GM18517 (cell line): ENCODE measurements around the gene KCNQ1.

Source experiments
- ATAC-seq: cut with Tn5 transposase; IDR thresholded peaks from one replicate; pipeline ENCODE4 v1.9.1; 2021; ENCODE audit warnings: mild to moderate bottlenecking, moderate library complexity; ENCODE audit not compliant: unreplicated experiment

Gene KCNQ1

DNA sequence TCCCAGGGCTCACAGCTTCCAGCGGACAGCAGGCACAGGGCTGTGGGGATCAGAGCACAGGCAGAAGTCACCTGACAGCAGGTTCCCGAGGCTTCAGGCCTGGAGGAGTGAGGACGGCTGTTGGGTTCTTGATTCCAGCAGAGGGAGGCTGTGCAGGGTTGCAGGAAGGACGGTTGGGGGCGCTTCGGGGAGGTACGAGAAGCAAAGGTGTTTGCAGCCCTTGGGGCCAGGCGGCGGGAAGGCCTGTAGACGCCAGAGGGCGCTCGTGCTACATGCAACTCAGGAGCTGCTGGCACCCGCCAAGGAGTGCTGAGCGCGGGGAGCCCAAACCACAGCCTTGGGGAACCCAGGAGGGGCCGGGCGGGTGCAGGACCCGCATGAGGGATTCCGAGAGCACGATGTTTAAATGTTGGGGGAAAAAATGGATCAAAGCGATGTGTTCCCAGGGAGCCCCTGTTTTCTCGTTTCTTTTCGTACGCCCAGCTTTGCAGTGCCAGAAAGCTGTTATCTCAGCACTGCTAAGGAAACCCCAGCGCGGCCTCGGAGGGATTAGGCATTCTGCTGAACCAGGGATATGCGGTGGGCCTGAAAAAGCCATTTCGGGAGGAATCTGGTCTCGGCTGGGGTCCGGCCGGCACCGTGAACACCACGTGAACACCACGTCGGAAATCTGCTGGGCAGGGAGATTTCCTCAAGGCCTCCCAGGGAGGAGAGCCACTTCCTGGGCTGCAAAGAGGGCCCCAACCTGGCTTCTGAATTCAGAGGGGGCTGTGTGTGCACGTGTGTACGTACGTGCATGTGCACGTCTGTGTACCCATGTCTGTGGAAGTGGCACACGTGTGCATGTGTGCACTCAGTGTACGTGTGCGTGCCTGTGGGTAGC lies 88.1 kb downstream of the KCNQ1 start:
- peak; percentile 61 for ATAC-seq

DNA sequence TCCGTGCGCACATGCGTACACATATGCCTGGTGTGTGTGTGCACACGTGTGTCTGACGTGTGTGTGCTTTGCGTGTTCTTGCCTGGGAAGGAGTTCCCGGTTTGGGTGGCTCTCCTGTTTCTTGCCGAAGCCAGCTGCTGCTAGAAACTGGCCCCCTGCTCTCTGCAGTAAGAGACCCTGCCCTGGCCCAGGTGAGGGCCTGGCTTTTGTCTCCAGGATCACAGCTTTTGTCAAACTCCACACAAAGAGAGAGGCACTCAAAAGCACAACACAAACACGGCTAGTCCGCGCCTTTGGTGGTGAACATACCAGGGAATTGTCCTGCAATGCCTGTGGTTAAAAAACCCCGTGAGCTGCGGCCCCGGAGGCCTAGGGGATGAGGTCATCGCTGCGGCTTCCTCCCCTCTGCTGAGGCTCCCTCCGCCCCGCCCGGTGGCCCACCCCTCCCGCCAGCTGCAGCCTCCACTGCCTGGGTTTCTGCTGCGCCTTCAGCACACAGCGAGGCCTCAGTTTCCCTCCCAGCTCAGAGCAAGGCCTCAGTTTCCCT lies 88.9 kb downstream of the KCNQ1 start:
- ATAC-seq = no peak

DNA sequence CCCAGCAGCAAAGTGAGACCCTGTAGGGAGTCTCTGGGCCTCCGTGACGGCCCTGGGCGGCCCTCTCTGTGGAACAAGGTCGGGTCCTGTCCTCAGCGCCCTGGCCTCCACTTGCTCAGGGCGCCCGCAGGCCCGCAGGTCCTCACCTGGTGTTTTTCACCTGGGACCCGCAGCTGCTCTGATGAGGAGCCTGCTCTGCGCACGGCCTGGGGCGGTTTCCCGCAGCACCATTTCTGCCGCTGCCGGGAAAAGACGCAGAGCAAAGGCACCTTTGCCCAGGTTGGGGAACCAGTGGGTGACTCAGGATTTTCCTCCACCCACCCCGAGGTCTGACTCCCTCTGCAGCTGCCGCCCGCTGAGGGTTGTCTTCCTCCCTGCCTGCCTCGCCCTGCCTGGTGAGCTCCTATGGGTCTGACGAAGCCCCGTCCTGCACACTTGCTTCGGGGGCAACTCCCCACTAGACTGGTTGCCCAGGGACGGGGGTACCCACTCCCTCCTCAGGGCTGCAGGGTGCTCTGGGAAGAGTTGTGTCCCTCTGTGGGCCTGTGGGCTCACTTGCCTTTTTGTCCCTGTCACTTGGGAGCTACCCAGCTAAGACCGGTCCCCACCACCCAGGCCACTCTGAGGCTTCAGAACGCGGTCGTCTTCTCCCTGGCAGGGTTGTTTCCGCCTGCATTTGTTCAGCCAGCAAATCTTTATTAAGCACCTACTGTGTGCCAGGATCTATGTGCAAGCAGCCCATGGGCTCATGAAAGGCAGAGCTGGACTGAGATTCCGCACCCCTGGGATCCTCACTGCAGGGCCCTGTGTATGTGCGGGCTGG lies 89.5 kb downstream of the KCNQ1 start:
- no peak for ATAC-seq

DNA sequence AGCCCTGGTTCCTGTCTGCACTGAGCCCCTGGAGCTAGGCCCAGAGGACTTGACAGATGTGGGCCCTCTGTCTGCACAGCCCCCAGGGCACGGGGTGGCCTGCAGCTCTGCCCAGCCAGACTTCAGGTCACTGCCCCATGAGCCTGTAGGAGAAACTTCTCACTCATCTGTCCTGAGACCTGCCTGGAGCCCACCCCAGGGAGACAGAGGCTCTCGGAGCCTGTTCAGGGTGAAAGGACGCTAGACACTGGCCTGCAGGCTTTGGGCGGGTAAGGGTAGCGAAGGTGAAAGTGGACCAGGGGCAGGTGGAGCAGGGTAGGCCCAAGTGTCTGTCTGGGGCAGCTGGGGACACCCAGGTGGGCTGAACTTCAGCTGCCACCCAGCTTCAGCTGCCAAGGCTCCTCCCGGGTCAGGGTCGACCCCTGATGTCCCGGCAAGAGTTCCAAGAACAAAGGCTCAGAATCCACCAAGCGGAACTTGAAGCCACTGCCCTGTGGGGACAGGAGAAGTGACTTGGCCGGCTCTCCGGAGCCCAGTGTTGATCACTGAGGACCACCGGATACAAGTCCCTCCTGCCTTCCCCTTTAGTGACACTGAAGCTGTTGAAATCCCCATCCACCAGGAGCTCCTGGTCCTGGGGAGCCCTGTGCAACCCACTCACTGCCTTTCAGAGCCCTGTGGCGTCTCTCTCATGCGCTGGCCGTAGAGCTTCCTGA lies 90.3 kb downstream of the KCNQ1 start:
- no peak for ATAC-seq

DNA sequence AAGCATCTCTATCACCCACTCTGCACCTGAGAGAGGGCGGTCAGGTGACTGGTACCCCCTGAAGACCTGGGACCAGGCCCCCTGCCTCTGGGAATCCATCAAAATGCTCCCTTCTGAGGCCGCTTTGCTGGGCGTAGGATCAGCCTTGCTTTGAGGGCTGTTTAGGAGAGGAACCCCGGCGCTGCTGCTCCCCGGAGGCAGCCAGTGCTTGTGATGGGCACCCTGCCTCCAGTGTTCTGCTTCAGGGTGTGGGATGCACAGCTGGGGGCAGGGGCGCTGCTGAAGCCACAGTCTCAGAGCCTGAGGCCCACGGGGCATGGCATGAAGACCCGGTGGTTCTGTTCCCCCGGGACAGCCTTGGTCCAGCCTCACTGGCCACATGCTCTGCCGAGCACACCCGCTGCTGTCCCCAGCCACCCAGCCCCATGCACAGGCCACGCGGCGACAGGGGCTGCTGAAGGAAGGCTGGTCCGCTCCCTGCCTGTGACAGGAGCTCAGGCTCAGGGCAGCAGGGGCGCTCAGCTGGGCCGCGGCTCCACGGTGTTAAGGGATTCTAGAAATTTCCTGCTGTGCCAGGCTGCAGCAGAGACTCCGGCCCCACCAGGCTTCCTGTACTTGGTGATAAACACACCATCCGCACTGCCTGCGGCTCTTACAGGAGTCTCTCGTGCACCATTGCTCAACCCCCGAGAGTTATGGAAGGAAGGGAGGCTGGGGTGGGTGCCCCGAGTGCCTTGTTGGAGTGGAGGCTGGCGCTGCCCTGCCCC lies 91.0 kb downstream of the KCNQ1 start:
- ATAC-seq = no peak

DNA sequence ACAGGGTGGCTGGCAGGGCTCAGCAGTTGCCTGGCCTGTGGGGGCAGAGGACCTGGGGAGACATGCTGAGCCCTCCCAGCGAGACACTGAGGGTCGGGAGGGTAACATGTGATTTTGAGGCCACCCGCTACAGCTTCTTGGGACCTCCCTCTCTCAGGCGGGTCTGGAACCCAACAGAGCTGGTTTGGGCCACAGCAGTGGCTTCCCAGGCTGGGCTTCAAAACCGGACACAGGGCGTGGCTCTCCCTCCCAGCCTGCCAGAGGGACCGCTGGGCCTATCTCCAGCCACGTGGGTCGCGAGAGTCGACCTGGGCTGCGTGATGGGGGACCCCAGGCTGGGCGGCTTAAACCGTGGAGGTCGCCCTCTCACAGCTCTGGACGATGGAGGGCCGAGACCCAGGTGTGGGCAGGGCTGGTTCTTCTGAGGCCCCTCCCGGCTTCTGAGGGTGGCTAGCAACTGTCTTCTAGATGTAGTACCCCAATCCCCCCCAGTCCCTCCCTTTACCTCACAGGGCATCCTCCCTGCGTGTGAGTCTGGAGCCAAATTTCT lies 91.7 kb downstream of the KCNQ1 start:
- ATAC-seq = no peak

DNA sequence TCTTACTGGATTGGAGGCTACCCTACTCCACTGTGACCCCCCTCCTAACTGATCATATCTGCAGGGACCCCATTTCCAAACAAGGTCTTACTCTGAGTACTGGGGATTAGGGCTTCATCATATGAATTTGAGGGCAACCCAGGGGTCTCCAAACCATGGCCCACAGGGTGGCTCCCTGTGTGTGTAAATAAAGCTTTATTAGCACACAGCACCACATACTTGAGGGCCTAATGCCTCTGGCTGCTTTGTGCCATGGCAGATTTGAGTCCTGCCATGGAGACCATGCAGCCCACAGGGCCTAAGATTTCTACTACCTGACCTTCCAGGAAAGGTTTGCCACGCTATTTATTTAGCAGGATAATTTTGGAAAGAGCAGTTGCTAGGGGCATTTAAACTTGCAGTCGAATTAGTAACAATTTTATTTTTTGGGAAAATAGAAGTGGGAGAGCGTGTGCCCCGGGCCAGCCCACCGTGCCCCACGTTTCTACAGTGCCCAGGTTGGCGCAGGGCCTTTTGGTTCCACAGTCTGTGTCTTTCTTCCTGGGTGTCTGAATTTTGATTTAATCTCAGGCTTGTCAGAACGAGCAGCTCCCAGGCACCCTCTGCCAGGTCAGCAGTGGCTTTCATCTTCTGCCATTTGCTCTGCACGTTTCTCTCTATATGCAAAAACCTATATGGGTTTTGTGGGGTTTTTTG lies 92.3 kb downstream of the KCNQ1 start:
- no peak for ATAC-seq

DNA sequence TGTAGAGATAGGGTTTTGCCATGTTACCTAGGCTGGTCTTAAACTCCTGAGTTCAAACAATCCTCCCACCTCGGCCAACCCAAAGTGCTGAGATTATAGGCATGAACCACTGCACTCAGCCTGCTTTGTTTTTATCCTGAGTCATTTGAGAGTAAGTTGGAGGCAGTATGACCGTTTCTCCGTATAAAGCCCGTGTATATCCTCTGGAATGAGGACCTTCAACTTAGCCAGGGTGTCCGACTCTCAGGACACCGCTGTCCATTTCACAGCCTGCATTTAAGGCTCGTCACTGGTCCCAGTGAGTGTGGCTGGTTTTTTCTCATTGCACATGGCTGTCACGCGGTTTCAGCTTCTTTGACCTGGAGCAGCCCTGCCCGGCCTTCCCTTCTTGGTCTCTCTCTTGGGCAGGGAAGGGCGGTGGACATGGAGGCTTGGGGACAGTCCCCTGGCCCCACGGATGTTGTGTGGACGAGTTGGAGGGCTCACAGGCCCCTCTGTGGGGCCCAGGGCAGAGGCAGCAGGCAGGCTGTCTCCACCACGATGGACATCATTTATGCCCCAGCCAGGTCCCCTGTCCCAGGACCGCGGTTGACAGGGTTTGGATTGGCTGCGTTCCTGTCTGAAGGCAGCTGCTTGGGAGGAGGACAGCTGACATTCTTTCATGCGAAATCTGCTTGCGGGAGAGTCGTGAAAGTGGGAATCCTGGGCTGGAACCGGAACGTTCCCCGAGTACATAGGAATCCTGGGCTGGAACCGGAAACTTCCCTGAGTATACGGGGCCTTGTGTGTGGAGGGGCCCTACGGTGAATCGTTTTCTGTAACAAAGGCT lies 93.3 kb downstream of the KCNQ1 start:
- ATAC-seq = no peak

DNA sequence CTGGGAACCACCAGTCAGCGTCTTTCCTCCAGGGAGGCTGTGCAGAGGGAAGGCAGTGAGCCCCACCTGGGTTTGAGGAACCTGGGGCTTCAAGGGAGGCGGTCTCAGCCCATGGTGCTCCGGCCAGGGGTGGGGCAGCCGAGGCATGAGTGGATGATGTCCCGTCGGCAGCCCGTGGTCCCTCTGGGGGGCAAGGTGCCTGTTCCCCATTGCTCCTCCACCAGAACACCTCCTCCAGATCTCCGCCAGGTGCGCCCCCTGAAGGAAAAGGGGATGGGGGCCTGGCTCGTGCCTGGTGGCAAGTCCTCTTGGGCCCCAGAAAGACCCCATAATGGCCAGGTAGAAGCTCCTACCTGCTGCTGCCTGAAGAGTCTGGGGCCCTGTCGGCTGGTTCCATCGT lies 94.1 kb downstream of the KCNQ1 start:
- ATAC-seq = no peak

DNA sequence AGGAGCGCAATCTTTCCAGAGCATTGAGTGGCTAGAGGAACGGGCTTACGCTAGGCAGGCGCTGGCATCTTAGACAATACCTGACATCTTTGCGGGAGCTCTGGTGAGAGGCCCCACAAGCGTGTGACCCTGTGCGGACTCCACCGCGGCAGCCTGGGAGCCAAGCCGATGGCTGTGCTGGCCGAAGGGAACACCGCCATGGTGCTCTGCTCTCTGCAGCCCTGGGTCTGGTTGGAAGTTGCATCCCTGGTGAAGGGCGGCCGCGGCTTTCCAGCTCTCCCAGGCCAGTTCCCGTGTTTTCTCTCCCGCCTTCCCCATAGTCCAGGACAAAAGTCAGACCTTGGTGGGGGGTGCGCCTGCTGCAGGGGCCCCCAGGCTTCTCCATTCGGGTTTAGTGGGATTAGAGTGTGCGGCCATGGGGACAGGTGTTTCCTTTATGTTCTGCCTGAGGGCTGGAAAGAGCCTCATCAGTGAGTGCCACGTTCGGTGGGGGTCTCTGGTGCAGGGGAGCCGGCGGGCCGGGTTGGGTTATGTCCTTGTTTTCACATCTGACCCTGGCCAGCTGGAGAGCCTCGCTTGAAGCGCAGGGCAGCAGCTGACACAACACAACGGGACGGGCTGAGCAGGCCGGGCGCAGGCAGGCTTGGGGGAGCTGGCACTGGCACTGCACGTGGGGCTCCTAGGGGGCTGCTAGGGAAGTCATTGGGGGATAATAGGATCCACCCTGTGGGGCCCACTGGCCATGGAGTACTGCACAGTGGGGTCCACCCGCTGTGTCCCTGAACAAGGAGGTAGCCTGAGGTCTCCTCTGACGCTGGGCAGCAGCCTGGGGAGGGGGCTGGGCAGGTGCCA lies 94.8 kb downstream of the KCNQ1 start:
- no peak for ATAC-seq

DNA sequence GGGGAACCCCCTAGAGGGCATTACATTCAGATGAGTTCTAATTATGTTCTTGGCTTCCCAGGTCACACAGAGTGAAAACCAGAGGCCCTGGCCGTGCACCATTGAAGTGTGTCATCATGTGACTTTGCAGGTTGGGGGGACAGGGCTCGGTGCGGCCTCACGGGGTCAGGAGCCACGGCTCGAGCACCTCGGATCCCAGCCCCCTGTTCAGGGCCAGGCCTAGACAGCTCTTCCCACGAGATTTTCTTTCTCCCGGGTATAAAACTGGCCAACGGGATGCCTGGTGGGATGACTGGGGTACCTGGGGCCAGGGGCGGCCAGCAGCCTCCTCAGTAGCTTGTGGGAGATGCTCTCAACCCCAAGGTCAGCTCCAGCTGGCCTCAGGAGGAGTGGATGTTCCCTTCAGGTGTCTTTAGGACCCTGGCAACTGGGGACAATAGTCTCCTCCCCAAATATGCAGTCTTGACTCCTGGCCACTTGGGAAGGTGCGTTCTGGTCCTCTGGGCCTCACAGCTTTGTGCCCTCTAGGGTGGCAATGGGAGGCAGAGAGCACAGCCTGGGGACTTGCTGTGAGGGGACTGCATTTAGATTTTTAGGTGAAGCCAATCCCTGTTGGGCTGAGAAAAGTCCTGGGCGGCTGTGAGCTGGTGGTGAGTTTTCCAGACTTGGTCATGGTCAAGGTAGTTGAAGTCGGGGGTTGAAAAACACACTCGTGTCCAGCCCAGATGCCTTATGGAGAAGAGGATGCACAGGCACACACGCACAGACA lies 95.6 kb downstream of the KCNQ1 start:
- no peak for ATAC-seq

DNA sequence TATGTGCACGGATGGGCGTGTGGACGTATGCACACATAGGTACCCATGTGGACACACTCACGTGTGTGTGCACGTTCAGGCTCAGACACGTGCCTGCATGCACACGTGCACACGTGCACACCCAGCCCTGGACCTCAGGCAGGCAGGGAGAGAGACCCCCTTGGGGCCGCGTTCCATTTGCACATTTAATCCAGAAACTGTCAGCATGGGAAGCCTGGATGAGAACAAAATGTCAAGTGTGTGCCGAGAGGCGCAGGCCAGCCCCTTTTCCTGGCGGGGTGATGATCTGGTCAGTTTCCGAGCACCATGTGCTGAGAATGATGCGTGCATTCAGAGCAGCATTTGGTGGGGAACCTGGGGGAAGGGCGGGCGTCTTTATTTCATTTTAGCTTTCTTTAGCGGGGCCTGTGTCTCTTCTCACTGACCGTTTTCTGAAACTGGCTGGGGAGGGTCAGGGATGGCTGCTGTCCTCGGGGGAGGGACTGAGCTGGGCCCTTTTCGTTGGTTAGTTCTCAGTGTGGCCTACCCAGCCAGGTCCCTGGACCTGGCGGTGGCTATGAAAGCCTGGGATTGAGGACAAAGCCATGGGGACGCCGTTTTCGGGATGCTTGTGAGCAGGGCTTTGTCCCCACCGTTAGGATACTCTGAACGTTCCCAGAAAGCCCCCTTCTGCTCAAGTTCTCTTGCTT lies 96.3 kb downstream of the KCNQ1 start:
- ATAC-seq = no peak

DNA sequence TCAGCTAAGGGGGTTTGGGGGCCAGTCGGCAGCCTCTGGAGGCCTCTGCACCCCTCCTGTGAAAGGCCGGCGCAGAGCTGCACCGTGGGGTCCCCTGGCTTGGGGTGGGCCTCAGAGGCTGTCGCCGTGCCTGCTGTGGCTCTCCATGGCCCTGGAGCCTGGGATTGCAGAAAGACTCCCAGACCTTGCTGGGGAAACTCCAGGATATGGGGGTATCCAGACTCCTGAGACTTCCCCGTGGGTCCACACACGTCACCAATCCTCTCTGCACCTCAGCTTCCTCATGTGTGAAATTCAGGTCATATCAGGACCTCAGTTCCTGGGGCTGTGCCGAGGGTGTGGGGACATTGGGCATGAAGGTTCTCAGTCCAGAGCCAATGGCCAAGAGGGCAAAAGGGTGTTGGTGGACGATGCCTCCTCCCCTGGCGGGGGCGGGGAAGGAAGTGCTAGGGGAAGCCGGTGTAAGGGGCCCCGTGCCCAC lies 97.1 kb downstream of the KCNQ1 start:
- ATAC-seq = no peak

DNA sequence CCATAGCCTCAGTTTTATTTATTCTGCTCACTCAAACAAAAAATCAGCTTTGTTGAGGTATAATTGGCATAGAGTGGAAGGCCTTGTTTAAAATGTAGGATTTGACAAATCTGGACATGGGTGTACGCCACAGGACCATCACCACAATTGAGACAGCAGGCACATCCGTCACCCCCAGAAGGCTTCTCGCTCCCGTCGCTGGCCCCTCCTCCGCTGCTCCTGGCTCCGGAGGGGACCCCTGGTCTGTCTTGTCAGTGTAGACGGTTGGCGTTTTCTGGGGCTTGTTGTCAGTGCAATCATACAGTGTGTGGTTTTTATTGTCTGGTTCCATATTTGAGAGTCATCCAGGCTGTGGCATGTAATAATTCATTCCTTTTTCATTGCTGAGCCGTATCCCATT lies 97.6 kb downstream of the KCNQ1 start:
- ATAC-seq = no peak

DNA sequence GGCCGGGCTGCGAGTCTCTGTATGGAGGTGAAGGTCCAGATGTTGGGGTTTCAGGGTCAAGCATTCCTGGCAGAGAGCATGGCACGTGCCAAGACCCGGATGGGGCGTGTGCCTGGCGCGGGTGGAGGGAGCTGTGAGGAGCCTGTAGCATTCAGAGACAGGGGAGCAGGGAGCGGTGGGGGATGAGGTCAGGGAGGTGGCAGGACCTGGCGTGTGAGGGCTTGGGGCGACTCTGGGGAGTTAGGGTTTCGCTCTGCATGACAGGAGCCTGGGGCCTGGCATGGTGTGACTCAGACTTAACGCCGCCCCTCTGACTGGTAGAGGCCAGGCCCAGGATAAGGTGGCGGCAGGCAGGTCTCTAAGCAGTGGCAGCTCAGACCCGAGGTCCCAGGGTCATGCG lies 103.0 kb downstream of the KCNQ1 start:
- ATAC-seq = no peak

DNA sequence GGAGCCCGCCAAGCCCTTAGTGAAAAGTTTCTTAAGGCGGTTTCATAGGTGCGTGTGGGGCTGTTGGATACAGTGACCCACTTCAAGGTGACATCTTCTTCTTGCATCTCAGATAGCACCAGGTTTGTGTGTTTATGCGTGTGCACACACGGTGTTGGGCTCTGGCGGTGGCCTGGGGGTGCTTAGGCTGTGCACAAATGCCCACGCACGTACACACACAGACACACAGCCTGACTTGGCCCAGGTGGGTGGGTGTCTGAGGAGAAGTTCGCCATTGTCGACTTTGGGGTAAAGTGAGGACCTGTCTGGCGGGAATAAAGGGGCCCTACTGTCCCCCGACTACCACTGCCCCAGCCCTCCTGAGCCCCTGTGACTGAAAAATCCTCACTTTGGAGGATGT lies 103.8 kb downstream of the KCNQ1 start:
- ATAC-seq = no peak
